Right lobe of liver (tissue), 4 donors: ENCODE data around the gene RIMBP2.

Experiments
- POLR2A ChIP-seq: fragments of 450-650 bp; IDR thresholded peaks from one replicate; pipeline ENCODE4 v1.6.1; 2017; ENCODE audit warnings: antibody characterized with exemption, mild to moderate bottlenecking
- TF ChIP-seq, protein P1 (sequence below), 4 donors: fragments of 200-600 bp in 3 of 4; fragments of 450-650 bp in 1 of 4; IDR thresholded peaks; one replicate each; pipeline versions ENCODE4 v1.5.1 to v1.8.0; 2016 to 2022; ENCODE audit warnings: antibody characterized with exemption in 4 of 4, mild to moderate bottlenecking in 2 of 4
- donor health status: DM: no; HTN: no; CAD: no.
- donor health status: DM: no; HTN: no; CAD: no.
- donor health status: DM: no; HTN: yes; CAD: no.

DNA sequence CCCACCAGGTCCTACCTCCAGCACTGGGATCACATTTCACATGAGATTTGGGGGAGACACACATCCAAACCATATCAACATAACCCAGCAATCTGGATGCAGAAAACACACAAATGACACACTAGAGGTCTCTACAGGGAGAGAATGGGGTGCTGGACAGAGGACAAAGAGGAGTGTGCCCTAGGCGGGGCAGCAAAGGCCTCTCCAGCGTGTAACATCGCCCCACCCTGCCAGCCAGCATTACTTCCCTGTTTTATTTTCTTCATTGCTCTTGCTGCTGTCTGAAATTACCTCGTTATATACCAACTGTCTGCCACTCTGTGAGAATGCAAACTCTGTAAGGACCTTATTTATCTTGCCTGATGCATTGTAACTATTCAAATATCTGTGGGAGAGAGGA lies 61.1 kb downstream of the RIMBP2 start:
- TF ChIP-seq, protein P1, sequence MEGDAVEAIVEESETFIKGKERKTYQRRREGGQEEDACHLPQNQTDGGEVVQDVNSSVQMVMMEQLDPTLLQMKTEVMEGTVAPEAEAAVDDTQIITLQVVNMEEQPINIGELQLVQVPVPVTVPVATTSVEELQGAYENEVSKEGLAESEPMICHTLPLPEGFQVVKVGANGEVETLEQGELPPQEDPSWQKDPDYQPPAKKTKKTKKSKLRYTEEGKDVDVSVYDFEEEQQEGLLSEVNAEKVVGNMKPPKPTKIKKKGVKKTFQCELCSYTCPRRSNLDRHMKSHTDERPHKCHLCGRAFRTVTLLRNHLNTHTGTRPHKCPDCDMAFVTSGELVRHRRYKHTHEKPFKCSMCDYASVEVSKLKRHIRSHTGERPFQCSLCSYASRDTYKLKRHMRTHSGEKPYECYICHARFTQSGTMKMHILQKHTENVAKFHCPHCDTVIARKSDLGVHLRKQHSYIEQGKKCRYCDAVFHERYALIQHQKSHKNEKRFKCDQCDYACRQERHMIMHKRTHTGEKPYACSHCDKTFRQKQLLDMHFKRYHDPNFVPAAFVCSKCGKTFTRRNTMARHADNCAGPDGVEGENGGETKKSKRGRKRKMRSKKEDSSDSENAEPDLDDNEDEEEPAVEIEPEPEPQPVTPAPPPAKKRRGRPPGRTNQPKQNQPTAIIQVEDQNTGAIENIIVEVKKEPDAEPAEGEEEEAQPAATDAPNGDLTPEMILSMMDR (IDR thresholded peaks at IDR 0.05) = no peak
- TF ChIP-seq POLR2A = no peak
